HUDEP-2 (cell line): ENCODE data around the gene TXNL1.
"Not testable (repeated sequence)": the region's sequence is repeated elsewhere in the genome, so short reads cannot be mapped to it uniquely, and the experiment has no call there.

Source experiments
- DNase-seq, 76 experiments: peaks; one replicate each; lab custom pipeline; 2025; ENCODE audit not compliant: unreplicated experiment in 76 of 76; lab: John Stamatoyannopoulos, UW

The TXNL1 gene

DNA sequence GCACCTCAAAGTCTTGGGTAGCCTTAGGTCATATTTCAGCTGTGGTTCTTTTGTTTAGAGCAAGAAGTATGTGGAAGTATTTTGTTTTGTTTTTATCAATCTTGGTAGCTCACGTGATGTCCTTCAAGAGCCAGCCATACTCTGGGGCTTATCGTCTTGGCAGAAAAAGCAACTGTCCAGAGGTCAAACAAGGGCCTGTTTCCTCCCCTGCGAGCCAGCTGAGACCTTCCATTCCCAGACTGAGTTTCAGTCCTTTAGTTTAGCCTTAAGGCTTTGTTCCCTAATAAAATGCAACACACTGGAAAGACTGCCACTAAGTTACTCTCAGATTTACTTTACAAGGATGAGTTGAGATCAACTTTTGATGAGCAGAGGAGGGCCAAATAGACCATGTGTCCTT is 63.5 kb downstream of the TXNL1 start:
- DNase-seq: peak in 4 of 76 experiments; percentile 2 to 11 (median 7)

DNA sequence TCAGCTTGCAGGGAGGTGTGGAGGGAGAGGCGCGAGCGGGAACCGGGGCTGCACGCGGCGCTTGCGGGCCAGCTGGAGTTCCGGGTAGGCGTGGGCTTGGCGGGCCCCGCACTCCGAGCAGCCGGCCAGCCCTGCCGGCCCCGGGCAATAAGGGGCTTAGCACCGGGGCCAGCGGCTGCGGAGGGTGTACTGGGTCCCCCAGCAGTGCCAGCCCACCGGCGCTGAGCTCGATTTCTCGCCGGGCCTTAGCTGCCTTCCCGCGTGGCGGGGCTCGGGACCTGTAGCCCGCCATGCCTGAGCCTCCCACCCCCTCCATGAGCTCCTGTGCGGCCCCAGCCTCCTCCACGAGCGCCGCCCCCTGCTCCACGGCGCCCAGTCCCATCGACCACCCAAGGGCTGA is 66.1 kb downstream of the TXNL1 start:
- not testable (repeated sequence) for DNase-seq

DNA sequence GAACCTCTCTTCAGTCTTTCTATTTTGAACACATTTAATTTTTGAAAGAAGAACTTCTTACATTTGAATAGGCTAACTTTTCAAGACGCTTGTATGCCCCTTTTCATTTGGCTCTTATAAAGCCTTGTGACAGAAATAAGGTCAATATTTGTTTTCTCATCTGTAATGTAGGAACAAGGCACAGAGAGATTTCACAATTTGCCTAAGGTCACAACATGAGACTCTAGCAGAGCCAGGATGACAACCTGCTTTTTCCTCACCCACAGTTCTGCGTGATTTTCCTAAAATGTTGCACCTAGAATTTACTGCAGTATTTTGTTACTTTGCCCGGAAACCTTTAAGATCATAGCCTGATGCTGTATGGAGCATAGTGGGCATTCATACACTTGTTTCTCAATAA is 67.4 kb downstream of the TXNL1 start:
- DNase-seq: no peak

DNA sequence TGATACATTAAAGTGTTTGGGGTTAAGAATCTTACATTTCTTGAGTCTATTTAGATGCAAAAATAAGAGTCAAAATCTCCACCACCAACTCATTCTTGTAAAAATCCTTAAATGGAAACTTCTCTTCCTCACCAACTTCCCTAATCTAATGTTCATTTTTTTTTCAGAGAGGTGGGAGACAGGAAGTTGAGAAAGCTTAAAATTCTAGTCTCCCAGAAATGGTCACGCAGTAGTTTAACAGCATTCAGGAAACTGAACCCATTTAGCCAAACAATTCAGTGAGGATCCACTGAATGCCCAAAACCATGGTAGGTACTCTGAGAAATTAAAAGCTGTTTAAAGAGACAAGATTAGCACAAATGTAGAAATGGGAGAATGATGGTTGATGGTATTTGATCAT is 69.0 kb downstream of the TXNL1 start:
- no peak for DNase-seq

DNA sequence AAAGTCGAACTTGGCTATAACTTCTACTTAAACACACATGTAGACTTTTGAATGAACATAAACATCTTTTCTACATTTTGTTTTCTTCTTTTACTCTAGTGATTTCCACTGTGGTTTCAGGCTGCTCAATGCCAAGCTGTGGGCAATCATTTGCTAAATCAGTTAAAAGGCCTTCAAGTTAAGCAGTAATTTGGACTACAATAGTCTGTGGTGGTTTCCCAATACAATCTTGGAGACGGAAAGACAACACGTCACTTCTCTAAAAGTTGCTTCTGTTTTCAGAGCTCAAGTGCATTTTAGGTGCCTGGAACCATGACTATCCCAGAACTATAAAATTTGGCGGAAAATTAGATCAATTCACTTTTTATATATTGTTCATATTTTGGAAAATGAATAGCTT is 69.4 kb downstream of the TXNL1 start:
- DNase-seq: no peak

DNA sequence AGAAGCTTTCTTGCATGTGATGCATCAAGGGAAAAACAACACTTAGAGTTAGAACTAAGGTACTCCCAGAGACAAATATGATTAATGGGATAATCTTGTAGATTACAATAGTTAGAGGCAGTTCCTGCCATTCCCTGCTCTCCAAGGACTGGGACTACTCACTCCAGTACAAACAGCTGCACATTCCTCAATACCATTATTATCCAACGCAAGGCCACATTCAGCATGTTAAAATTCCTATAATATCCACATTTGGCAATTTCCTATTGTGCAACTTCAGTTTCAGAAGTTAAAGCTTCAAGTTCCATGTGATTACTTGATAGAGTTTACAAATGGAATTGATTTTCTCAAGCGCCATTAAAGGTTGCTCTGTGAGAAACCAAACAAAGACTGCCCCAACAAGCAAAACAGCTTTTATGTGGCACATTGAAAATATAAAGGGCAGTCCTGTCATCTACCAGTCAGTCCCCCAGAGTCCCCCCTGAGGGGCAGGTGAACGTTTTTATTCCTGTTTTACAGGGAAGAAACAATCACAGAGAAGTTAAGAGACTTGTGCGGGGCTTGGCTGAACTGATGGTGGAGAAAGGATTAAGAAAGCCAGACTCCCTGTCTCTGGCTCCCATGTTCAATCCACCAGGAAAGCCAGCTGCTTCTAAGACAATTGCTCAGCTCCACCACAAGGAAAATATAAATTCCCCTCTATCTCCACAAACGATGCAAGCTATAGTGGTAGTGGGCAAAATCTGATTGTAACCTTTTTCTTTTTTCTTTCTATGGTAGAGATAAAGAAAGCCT is 72.6 kb downstream of the TXNL1 start:
- DNase-seq: no peak

DNA sequence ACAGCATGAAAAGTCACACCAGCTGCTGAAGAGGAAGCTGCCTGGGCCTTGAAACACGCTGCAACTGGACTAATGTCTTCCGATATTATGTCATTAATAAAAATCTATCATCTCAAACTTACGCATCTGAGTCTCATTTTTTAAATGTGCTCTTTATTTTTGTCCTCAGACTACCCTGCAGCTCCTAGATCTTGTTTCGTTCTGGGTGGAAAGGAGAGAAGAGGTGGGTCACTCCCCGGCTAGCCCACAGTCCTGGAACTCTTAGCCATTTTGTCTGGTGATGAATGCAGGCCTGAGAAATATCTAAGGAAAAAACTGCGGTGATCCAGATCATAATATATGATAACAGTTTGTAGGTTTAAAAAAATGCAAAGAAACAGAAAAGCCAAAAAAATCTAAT is 73.3 kb downstream of the TXNL1 start:
- DNase-seq: no peak

DNA sequence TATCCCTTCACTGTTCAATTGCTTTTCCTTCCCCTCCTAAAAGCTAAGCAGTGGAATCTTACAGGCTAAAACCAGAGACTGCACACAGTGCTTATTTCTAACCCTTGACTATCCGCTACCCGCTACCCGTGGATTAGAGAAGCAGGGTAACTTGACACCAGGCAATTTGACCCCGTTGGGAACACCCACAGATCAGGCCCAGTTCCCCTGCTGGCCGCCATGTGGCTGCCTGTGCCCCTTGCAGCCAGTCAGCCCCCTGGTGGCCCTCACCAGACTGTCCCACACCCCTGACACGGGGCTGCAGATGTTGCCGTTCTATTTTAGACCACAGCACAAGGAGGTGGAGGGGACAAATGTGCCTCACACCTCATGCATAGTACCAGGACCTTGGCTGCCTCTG is 74.8 kb downstream of the TXNL1 start:
- DNase-seq: peak in 9 of 76 experiments; percentile 0 to 24 (median 5)

DNA sequence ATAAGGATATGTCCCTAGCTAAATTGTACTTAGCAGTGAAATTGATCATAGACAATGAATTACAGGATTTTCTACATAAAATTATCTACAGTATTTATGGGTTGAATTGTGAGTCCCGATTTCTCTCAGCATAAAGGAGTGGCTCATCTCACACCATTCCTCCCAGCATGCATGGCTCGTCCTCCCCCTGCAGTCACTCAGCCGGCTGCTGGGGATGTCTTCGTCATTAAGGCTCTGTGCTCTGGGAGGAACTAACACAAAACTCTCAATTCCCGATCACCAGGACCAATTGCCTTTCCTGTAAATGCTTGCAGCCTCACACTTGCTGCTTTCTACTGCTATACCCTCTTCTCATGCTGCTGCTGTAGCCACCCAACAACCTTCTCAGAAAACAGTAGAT is 75.9 kb downstream of the TXNL1 start:
- no peak for DNase-seq

DNA sequence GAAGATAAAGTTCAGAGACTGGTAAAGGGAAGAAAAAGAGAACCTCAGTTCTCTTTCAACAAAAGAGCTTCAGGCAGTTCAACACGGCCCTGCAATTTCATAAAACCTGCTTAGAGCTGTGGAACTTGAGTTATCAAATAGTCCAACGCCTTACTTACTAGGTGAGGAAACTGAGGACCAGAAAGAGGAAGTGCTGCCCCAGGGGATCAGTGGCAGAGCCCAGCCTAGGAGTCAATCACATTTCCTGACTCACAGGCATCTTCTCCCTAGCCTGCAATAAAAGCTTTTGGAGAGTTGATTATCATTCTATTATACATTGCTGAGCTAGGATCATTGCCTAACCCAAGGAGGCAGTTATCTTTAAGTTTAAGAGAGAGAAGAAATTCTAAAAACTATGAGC is 77.4 kb downstream of the TXNL1 start:
- DNase-seq: no peak

DNA sequence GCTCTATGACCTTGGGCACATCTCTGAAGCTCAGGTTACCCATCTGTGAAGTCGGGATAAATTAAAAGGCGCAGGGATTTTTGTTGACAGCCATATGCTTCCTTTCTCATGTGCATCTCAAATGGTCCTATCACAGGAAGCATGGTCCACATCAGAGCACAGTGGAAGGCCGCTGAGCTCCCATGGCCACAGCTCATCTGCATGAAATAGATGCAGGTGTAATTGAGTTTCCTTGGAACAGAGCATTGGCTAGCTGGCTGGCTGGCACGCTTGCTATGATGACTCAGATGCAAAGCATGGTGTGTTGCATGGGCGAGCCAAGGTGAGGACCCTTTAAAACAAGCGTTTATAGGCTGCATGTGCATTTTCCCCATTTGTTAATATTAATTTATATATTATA is 79.3 kb downstream of the TXNL1 start:
- no peak for DNase-seq

DNA sequence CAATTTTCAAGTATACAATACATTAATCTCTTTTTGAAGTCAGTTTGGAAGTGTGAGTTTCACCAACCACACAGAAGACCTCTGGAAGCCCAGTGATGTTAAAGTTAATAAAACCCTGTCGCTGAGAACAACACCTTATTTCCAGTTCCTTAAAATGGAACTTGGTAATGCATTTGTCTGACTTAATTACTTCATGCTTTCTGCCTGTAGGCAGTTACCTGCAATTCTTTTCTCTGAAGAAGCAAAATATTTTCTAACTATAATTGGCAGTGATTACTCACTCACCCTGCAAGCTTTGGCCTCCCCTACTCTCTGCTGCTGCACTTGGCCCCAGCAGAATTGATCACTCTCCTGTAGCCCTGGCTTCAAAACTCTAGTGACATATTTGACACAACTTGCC is 81.5 kb downstream of the TXNL1 start:
- no peak for DNase-seq

DNA sequence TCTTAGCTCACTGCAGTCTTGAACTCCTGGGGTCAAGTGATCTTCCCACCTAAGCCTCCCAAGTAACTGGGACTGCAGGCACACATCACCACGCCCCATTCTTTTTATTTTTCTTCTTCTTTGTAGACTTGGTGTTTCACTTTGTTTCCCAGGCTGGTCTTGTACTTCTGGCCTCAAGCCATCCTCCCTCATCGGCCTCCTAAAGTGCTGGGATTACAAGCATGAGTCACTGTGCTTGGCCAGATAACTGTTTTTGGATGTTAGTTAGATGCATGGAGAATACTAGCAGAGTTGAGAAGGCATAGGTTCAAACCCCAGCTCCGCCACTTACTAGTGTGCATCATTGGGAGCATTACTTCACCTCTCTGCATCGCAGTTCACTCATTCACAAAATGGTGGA is 88.3 kb downstream of the TXNL1 start:
- no peak for DNase-seq
